ENCODE data around the gene ZNF587.
"Not testable (repeated sequence)": the region's sequence is repeated elsewhere in the genome, so short reads cannot be mapped to it uniquely, and the experiment has no call there.

Gene ZNF587

DNA sequence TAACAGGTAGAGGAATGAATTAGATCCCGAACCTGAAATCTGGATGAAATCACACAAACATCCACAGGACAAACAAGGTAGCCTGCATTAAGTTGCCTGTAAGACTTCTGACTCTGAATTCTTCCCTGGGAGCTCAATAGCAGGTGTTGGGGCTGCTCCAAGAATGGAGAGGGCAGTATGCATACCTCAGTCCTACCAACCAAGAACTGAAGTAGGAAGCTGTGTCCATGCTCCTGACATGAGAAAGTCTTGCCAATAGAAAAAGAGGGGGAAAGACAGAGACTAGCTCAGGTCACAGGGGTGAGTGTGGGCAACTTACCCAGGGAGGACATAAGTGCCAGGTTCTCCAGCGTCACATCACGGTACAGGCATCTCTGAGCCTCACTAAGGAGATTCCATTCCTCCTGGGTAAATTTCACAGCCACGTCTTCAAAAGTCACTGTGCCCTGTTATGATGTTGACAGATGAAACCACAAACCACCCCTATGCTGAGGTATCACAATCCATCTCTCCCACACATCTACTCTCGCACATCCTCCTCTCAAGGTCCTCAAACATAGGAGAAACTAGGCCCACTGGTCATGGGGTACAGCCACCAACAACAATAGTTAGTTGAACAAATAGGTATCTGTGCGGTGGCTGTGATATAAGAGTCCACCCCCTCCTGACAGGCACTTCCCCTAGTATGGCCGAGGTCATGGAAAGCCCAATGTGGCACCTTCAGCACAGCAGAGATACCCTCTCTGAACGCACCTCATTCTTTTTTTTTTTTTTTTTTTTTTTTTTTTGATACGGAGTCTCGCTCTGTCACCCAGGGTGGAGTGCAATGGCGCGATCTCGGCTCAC lies 36.5 kb upstream of the ZNF587 start:
- not testable (repeated sequence) for H2BK5ac ChIP-seq (ENCODE audit: low read length); H3K79me1 ChIP-seq (ENCODE audit: low read depth, low read length); H2BK15ac ChIP-seq (ENCODE audit: low read length); H2AK5ac ChIP-seq (ENCODE audit: low read depth, low read length); H2BK12ac ChIP-seq (ENCODE audit: low read length); H2AFZ ChIP-seq (ENCODE audit: low read length); H3K9me3 ChIP-seq (replicated peaks in 1 of 2; ENCODE audit: control insufficient read depth in 2 of 2, insufficient read depth in 1 of 2, low read depth in 1 of 2, low read length in 2 of 2); DNase-seq (ENCODE audit: low spot score); H4K8ac ChIP-seq (ENCODE audit: low read depth, low read length); H3K27ac ChIP-seq (replicated peaks; ENCODE audit: low read length); H3K18ac ChIP-seq (ENCODE audit: low read length); H2BK120ac ChIP-seq (ENCODE audit: low read depth, low read length); H3K14ac ChIP-seq (ENCODE audit: low read length); H3K23ac ChIP-seq (ENCODE audit: low read depth, low read length, poor library complexity); H3K4me1 ChIP-seq (ENCODE audit: control insufficient read depth in 2 of 2, insufficient read depth in 1 of 2, low read depth in 1 of 2, low read length in 2 of 2); H3K9ac ChIP-seq (ENCODE audit: low read depth, low read length, poor library complexity); H3K4ac ChIP-seq (ENCODE audit: low read length); H3K27me3 ChIP-seq (ENCODE audit: control insufficient read depth in 3 of 3, insufficient read depth in 3 of 3, low read depth in 1 of 3, low read length in 3 of 3); H4K91ac ChIP-seq (ENCODE audit: low read depth, low read length, poor library complexity)
- peak overlapping the region; percentile 75 for H3K4me2 ChIP-seq (ENCODE audit: insufficient read depth, low read length, poor library complexity, severe bottlenecking)
- peak overlapping the region in 1 of 2 donors; percentile 80 for H3K4me3 ChIP-seq (ENCODE audit: low read length in 2 of 2)
- no CpG with 5 or more reads among the region's 13 CpGs for WGBS, 2 donors (ENCODE audit: extremely low coverage in 2 of 2, insufficient read length in 2 of 2, insufficient replicate concordance in 1 of 2)
- peaks cover 6 to 41% of the 10 kb centered on the region in 2 donors for H3K36me3 ChIP-seq (replicated peaks in 1 of 2; ENCODE audit: control insufficient read depth in 2 of 2, insufficient read depth in 2 of 2, low read length in 2 of 2)

DNA sequence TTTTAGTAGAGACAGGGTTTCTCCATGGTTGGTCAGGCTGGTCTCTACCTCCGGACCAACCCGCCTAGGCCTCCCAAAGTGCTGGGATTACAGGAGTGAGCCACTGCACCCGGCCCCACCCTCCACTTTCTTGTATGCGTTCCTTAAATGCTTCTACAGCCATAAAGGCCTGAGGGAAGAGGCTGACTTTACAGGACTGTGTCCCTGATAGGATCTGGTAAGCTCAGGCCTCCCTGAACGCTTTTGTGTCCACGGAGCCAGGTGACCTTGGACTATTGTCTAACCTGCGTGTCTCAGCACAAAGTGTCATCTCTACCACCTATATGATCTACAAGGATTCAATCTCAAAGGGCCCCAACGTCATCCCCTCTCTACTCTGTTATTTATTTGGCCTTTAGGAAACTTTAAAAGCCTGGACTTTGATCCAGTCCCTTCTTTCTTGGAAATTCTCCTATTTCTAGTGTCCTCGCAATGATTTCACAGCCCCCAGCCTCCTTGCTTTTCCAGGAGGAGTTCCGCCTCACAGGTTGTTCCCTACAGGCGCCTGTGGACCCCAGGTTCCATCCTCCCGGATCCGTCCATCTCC lies 35.6 kb upstream of the ZNF587 start:
- no peak for DNase-seq (ENCODE audit: low spot score)
- Histone ChIP-seq H4K8ac (ENCODE audit: low read depth, low read length) (no peak overlapping the region), H3K18ac (ENCODE audit: low read length) (peak overlapping the region; percentile 92), H2AFZ (ENCODE audit: low read length) (peak overlapping the region; percentile 80), H2AK5ac (ENCODE audit: low read depth, low read length) (peak overlapping the region; percentile 74), H3K14ac (ENCODE audit: low read length) (no peak overlapping the region), H3K9me3 (replicated peaks in 1 of 2; ENCODE audit: control insufficient read depth in 2 of 2, insufficient read depth in 1 of 2, low read depth in 1 of 2, low read length in 2 of 2) (no peaks in the 10 kb centered on the region), H2BK120ac (ENCODE audit: low read depth, low read length) (no peak overlapping the region), H3K4me2 (ENCODE audit: insufficient read depth, low read length, poor library complexity, severe bottlenecking) (peak overlapping the region; percentile 75), H4K91ac (ENCODE audit: low read depth, low read length, poor library complexity) (no peak overlapping the region), H3K79me1 (ENCODE audit: low read depth, low read length) (peaks cover 1% of the 10 kb centered on the region), H3K23ac (ENCODE audit: low read depth, low read length, poor library complexity) (peak overlapping the region; percentile 80), H3K9ac (ENCODE audit: low read depth, low read length, poor library complexity) (peak overlapping the region; percentile 96), H3K4ac (ENCODE audit: low read length) (no peak overlapping the region), H2BK12ac (ENCODE audit: low read length) (no peak overlapping the region), H3K4me1 (ENCODE audit: control insufficient read depth in 2 of 2, insufficient read depth in 1 of 2, low read depth in 1 of 2, low read length in 2 of 2) (peaks cover 0 to 2% of the 10 kb centered on the region in 2 donors), H2BK5ac (ENCODE audit: low read length) (no peak overlapping the region), H3K27ac (replicated peaks; ENCODE audit: low read length) (peak overlapping the region; percentile 33), H3K4me3 (ENCODE audit: low read length in 2 of 2) (peak overlapping the region; percentile 80 to 97), H3K36me3 (replicated peaks in 1 of 2; ENCODE audit: control insufficient read depth in 2 of 2, insufficient read depth in 2 of 2, low read length in 2 of 2) (peaks cover 3 to 36% of the 10 kb centered on the region in 2 donors), H2BK15ac (ENCODE audit: low read length) (peak overlapping the region; percentile 33), H3K27me3 (ENCODE audit: control insufficient read depth in 3 of 3, insufficient read depth in 3 of 3, low read depth in 1 of 3, low read length in 3 of 3) (no peaks in the 10 kb centered on the region)
- no CpG with 5 or more reads among the region's 13 CpGs for WGBS, 2 donors (ENCODE audit: extremely low coverage in 2 of 2, insufficient read length in 2 of 2, insufficient replicate concordance in 1 of 2)

DNA sequence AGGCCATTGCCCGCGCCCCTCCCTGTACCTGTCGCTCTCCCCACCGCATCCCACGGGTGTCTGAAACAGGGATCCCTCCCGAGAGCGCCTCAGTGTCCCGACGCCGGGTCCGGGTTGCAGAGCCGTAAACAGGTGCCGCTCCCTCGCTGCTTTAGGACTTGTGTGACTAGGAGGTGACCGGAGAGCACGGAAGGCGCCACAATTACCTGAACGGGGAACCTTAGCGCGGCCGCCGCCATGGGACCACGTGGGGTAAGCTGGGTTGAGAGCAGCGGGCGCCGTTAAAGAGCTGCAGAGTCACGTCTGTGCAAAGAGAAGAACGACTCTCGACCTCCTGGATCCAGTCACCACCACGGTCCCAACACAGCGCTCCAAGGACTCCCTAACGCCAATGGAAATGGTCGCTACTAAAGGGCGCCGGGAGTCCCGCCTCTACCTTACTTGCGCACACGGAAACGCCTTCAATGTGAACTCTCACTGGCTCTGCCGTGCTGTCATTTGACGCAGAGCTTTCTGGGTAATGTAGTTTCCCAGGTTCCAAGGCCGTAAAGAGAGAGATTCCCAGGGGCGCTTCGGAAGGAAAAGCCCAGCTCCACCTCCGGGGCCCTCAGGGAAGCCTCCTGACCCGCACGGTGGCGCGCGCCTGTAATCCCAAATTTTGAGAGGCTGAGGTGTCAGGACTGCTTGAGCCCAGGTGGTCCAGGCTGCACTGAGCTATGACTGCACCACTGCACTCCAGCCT lies 35.0 kb upstream of the ZNF587 start, which contains the start of gene ZNF552:
Gene ZNF552 (minus strand): TSS at position 409 of the 742 bp plus-strand sequence. CDS start 170 bp downstream, at position 239.
- peaks cover 1% of the 10 kb centered on the region for H3K79me1 ChIP-seq (ENCODE audit: low read depth, low read length)
- no peak within 1 kb of the TSS for H2BK5ac ChIP-seq (ENCODE audit: low read length)
- H3K4me3 ChIP-seq (ENCODE audit: low read length in 2 of 2), result peak within 1 kb of the TSS; percentile 80 to 97
- H2AFZ ChIP-seq (ENCODE audit: low read length), result peak within 1 kb of the TSS; percentile 82
- peak; percentile 90 for DNase-seq (ENCODE audit: low spot score)
- peaks cover 0 to 2% of the 10 kb centered on the region in 2 donors for H3K4me1 ChIP-seq (ENCODE audit: control insufficient read depth in 2 of 2, insufficient read depth in 1 of 2, low read depth in 1 of 2, low read length in 2 of 2)
- H3K4me2 ChIP-seq (ENCODE audit: insufficient read depth, low read length, poor library complexity, severe bottlenecking), result peak within 1 kb of the TSS; percentile 75
- no peaks in the 10 kb centered on the region for H3K9me3 ChIP-seq (replicated peaks in 1 of 2; ENCODE audit: control insufficient read depth in 2 of 2, insufficient read depth in 1 of 2, low read depth in 1 of 2, low read length in 2 of 2)
- peaks cover 0 to 29% of the 10 kb centered on the region in 2 donors for H3K36me3 ChIP-seq (replicated peaks in 1 of 2; ENCODE audit: control insufficient read depth in 2 of 2, insufficient read depth in 2 of 2, low read length in 2 of 2)
- no peaks in the 10 kb centered on the region for H3K27me3 ChIP-seq (ENCODE audit: control insufficient read depth in 3 of 3, insufficient read depth in 3 of 3, low read depth in 1 of 3, low read length in 3 of 3)
- H2BK15ac ChIP-seq (ENCODE audit: low read length), result peak within 1 kb of the TSS; percentile 33
- H3K14ac ChIP-seq (ENCODE audit: low read length), result peak within 1 kb of the TSS; percentile 76
- WGBS, 2 donors (ENCODE audit: extremely low coverage in 2 of 2, insufficient read length in 2 of 2, insufficient replicate concordance in 1 of 2), result no CpG with 5 or more reads among the region's 50 CpGs
- H3K4ac ChIP-seq (ENCODE audit: low read length), result no peak within 1 kb of the TSS
- peak within 1 kb of the TSS; percentile 22 for H4K91ac ChIP-seq (ENCODE audit: low read depth, low read length, poor library complexity)
- H2BK12ac ChIP-seq (ENCODE audit: low read length), result no peak within 1 kb of the TSS
- H2BK120ac ChIP-seq (ENCODE audit: low read depth, low read length), result no peak within 1 kb of the TSS
- peak within 1 kb of the TSS; percentile 33 for H3K27ac ChIP-seq (replicated peaks; ENCODE audit: low read length)
- H2AK5ac ChIP-seq (ENCODE audit: low read depth, low read length), result peak within 1 kb of the TSS; percentile 74
- no peak within 1 kb of the TSS for H4K8ac ChIP-seq (ENCODE audit: low read depth, low read length)
- H3K18ac ChIP-seq (ENCODE audit: low read length), result peak within 1 kb of the TSS; percentile 92
- peak within 1 kb of the TSS; percentile 96 for H3K9ac ChIP-seq (ENCODE audit: low read depth, low read length, poor library complexity)
- peak within 1 kb of the TSS; percentile 80 for H3K23ac ChIP-seq (ENCODE audit: low read depth, low read length, poor library complexity)

All from neuronal stem cell (in vitro differentiated cells).